GM12878 (cell line): ENCODE data around the gene NCF4. TPM values are rescaled to one million over a fixed set of nuclear protein-coding genes. Genes with fewer than 3 reads are reported as not detected.

ENCODE experiments used
- ATAC-seq: fragments of 200-7000 bp; cut with Tn5 transposase; 3 replicates; pipeline ENCODE4 v1.9.1; 2020; ENCODE audit warnings: mild to moderate bottlenecking, moderate library complexity
- BruUV-seq: library from RNA; stranded (reverse); fragments of 400-500 nt; replicated peaks from 2 replicates; lab custom pipeline; 2021; lab: Mats Ljungman, UMichigan
- CTCF ChIA-PET: fragments of 300-600 bp; sonication (Branson Sonifier 250); formaldehyde crosslinking; extraction: SDS; loops from one replicate; lab custom pipeline; 2021; ENCODE audit warnings: inconsistent platforms; lab: Yijun Ruan, JAX
- POLR2A ChIA-PET: fragments of 350-600 bp; formaldehyde crosslinking; extraction: SDS; loops from one replicate; lab custom pipeline; 2021; ENCODE audit warnings: inconsistent platforms; lab: Charles Lee
- RAD21 ChIA-PET: fragments of 300-600 bp; sonication (Branson Sonifier 250); formaldehyde crosslinking; loops from one replicate; lab custom pipeline; 2023; ENCODE audit warnings: antibody characterized with exemption; ENCODE audit not compliant: unreplicated experiment; lab: Charles Lee
- SMC1A ChIA-PET: fragments of 300-600 bp; sonication (Branson Sonifier 250); formaldehyde crosslinking; loops from one replicate; lab custom pipeline; 2023; ENCODE audit not compliant: unreplicated experiment, uncharacterized antibody; lab: Charles Lee
- DNase-seq: peaks from one replicate; pipeline ENCODE4 v3.0.0-alpha.2; 2011; ENCODE audit warnings: low read depth, low spot score
- FAIRE-seq: peaks from 3 replicates; lab custom pipeline; 2011; peaks lifted over from hg19 to GRCh38; lab: Jason Lieb, UNC
- H2AFZ ChIP-seq: 2 replicates; pipeline ENCODE4 v1.6.0; 2011; ENCODE audit warnings: low read depth, low read length, control low read depth; ENCODE audit not compliant: control insufficient read depth
- H3K27ac ChIP-seq: 2 replicates; pipeline ENCODE4 v1.5.1; 2011; ENCODE audit warnings: control low read depth; ENCODE audit not compliant: control insufficient read depth, insufficient read depth
- H3K27me3 ChIP-seq, 2 experiments: replicated peaks in 1 of 2; 2 replicates each; pipeline versions ENCODE4 v1.6.0 to v1.6.1; 2011; ENCODE audit warnings: low read length in 1 of 2; ENCODE audit not compliant: control insufficient read depth in 2 of 2, insufficient read depth in 2 of 2
- H3K36me3 ChIP-seq, 2 experiments: 2 replicates each; pipeline ENCODE4 v1.5.1; 2011; ENCODE audit warnings: low read length in 1 of 2; ENCODE audit not compliant: control insufficient read depth in 2 of 2, insufficient read depth in 2 of 2
- H3K4me1 ChIP-seq: 2 replicates; pipeline ENCODE4 v1.6.1; 2011; ENCODE audit warnings: mild to moderate bottlenecking, low read length, moderate library complexity, mixed read lengths; ENCODE audit not compliant: control insufficient read depth, insufficient read depth
- H3K4me2 ChIP-seq: 2 replicates; pipeline ENCODE4 v1.6.0; 2011; ENCODE audit warnings: control low read depth; ENCODE audit not compliant: control insufficient read depth, insufficient read depth
- H3K4me3 ChIP-seq: fragments of 200-600 bp; sonication (generic); 2 replicates; pipeline ENCODE4 v1.5.1; 2016
- H3K79me2 ChIP-seq: 2 replicates; pipeline ENCODE4 v1.6.0; 2011; ENCODE audit warnings: low read length; ENCODE audit not compliant: control insufficient read depth, insufficient read depth
- H3K9ac ChIP-seq: 2 replicates; pipeline ENCODE4 v1.8.0; 2011; ENCODE audit warnings: low read length, control low read depth, mixed read lengths; ENCODE audit not compliant: control insufficient read depth, insufficient read depth
- H3K9me3 ChIP-seq: replicated peaks from 3 replicates; pipeline ENCODE4 v1.5.1; 2011; ENCODE audit warnings: mild to moderate bottlenecking, low read length; ENCODE audit not compliant: control insufficient read depth, insufficient read depth
- H4K20me1 ChIP-seq: 2 replicates; pipeline ENCODE4 v1.6.0; 2011; ENCODE audit not compliant: control insufficient read depth, insufficient read depth
- ATF3 ChIP-seq: IDR thresholded peaks from 2 replicates; pipeline ENCODE4 v1.6.1; 2011; ENCODE audit warnings: low read depth, mild to moderate bottlenecking, low read length, moderate library complexity, borderline replicate concordance; ENCODE audit errors: extremely low read depth
- EP300 ChIP-seq, 2 experiments: fragments of 150-350 bp in 1 of 2; IDR thresholded peaks; 2 replicates each; pipeline ENCODE4 v1.6.1; 2011 to 2012; ENCODE audit warnings: low read depth in 2 of 2, low read length in 2 of 2, borderline replicate concordance in 1 of 2, improper control_type of control experiment in 1 of 2, inconsistent platforms in 1 of 2; ENCODE audit not compliant: control insufficient read depth in 1 of 2
- PAX8 ChIP-seq: fragments of 450-650 bp; IDR thresholded peaks from 2 replicates; pipeline ENCODE4 v1.6.1; 2017; ENCODE audit warnings: mild to moderate bottlenecking, moderate library complexity
- SREBF1 ChIP-seq: IDR thresholded peaks from 2 replicates; pipeline ENCODE4 v1.6.1; 2012; ENCODE audit warnings: mild to moderate bottlenecking, low read length
- SREBF2 ChIP-seq: IDR thresholded peaks from 2 replicates; pipeline ENCODE4 v1.6.1; 2012; ENCODE audit warnings: mild to moderate bottlenecking, low read length
- USF1 ChIP-seq: IDR thresholded peaks from 2 replicates; pipeline ENCODE4 v1.6.1; 2011; ENCODE audit warnings: borderline replicate concordance, low read depth, mild to moderate bottlenecking, moderate library complexity, mixed read lengths, low read length; ENCODE audit not compliant: insufficient read depth; ENCODE audit errors: extremely low read length
- ZBTB40 ChIP-seq: fragments of 450-650 bp; IDR thresholded peaks from 2 replicates; pipeline ENCODE4 v1.6.1; 2016; ENCODE audit warnings: mild to moderate bottlenecking, moderate library complexity, borderline replicate concordance
- WGBS: methylation state at CpG from one replicate; pipeline ENCODE4 v1.1.6; 2016; ENCODE audit warnings: low lambda C conversion rate; ENCODE audit not compliant: insufficient replicate concordance, insufficient coverage; ENCODE audit errors: missing lambda C conversion rate; 5-methylcytosine and 5-hydroxymethylcytosine counted together
- in situ Hi-C: fragments of 300-500 bp; cut with MboI; formaldehyde crosslinking; loops from 9 replicates; pipeline ENCODE4 v1.14.3; 2018; ENCODE audit warnings: mixed read lengths
- intact Hi-C: fragments of 100-400 bp; cut with micrococcal nuclease; formaldehyde crosslinking; loops from one replicate; pipeline ENCODE4 v1.14.2; 2022; ENCODE audit not compliant: unreplicated experiment
- polyA plus RNA-seq, 11 experiments: library from polyadenylated mRNA; depleted of rRNA in 4 of 11; unstranded in 6 of 11; stranded (reverse) in 5 of 11; fragments of >200 nt; fragmentation: Nextera tagmentation in 4 of 11; fragmentation: Illumina TruSeq in 1 of 11; extraction: Ambion mirVana in 4 of 11; extraction: Trizol in 1 of 11; gene quantifications; 1 replicate in 1 of 11; 2 replicates in 10 of 11; pipeline versions ENCODE4 v1.2.1 to v1.2.3, GENCODE V29; 2011 to 2016; ENCODE audit warnings: inconsistent platforms in 2 of 11, missing spikeins in 2 of 11, low read depth in 1 of 11
- total RNA-seq, 4 experiments: library from RNA; depleted of rRNA in 3 of 4; stranded (reverse); fragments of >200 nt in 3 of 4; fragmentation: Illumina TruSeq in 1 of 4; extraction: Trizol in 1 of 4; gene quantifications; 2 replicates each; pipeline versions ENCODE4 v1.2.1 to v1.2.3, GENCODE V29; 2013 to 2021
- TF ChIP-seq, protein P1 (sequence below): IDR thresholded peaks from 2 replicates; pipeline ENCODE4 v1.6.1; 2012; ENCODE audit warnings: mild to moderate bottlenecking, low read depth, low read length
- TF ChIP-seq, protein P2 (sequence below): IDR thresholded peaks from 2 replicates; pipeline ENCODE4 v1.6.1; 2012; ENCODE audit warnings: low read depth, low read length, improper control_type of control experiment

The NCF4 gene
- total and polyA plus RNA-seq, 10 of the 15 experiments (the other 5 are each of a cell fraction or from before 2014, with no cell fraction given) = 22.9 to 136 (median 72.5) TPM

- ChIA-PET SMC1A (no interaction called here), RAD21 (no interaction called here), CTCF (no interaction called here), POLR2A (no interaction called here)
- H4K20me1 ChIP-seq = no peaks in the 10 kb centered on the region
- no peak overlapping the region for H3K27ac ChIP-seq
- no peak overlapping the region for H3K4me2 ChIP-seq
- no peak for ATAC-seq
- BruUV-seq = no TSS peak
- no peak overlapping the region for H2AFZ ChIP-seq
- H3K4me1 ChIP-seq = no peaks in the 10 kb centered on the region
- no peaks in the 10 kb centered on the region for H3K36me3 ChIP-seq
- H3K79me2 ChIP-seq = no peaks in the 10 kb centered on the region
- no peak for DNase-seq
- in situ Hi-C loops = no loop called here
- no peak overlapping the region for H3K4me3 ChIP-seq
- H3K9ac ChIP-seq = no peak overlapping the region
- intact Hi-C loops = no loop called here
- WGBS = 14% methylated on average over 5 of the region's 5 CpGs
- H3K27me3 ChIP-seq = peaks cover 20 to 23% of the 10 kb centered on the region in 2 experiments
- no peak for FAIRE-seq
- TF ChIP-seq, protein P1, sequence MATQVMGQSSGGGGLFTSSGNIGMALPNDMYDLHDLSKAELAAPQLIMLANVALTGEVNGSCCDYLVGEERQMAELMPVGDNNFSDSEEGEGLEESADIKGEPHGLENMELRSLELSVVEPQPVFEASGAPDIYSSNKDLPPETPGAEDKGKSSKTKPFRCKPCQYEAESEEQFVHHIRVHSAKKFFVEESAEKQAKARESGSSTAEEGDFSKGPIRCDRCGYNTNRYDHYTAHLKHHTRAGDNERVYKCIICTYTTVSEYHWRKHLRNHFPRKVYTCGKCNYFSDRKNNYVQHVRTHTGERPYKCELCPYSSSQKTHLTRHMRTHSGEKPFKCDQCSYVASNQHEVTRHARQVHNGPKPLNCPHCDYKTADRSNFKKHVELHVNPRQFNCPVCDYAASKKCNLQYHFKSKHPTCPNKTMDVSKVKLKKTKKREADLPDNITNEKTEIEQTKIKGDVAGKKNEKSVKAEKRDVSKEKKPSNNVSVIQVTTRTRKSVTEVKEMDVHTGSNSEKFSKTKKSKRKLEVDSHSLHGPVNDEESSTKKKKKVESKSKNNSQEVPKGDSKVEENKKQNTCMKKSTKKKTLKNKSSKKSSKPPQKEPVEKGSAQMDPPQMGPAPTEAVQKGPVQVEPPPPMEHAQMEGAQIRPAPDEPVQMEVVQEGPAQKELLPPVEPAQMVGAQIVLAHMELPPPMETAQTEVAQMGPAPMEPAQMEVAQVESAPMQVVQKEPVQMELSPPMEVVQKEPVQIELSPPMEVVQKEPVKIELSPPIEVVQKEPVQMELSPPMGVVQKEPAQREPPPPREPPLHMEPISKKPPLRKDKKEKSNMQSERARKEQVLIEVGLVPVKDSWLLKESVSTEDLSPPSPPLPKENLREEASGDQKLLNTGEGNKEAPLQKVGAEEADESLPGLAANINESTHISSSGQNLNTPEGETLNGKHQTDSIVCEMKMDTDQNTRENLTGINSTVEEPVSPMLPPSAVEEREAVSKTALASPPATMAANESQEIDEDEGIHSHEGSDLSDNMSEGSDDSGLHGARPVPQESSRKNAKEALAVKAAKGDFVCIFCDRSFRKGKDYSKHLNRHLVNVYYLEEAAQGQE = no peak
- no peak for TF ChIP-seq ATF3
- TF ChIP-seq USF1 = no peak
- TF ChIP-seq, protein P2, sequence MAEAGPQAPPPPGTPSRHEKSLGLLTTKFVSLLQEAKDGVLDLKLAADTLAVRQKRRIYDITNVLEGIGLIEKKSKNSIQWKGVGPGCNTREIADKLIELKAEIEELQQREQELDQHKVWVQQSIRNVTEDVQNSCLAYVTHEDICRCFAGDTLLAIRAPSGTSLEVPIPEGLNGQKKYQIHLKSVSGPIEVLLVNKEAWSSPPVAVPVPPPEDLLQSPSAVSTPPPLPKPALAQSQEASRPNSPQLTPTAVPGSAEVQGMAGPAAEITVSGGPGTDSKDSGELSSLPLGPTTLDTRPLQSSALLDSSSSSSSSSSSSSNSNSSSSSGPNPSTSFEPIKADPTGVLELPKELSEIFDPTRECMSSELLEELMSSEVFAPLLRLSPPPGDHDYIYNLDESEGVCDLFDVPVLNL = no peak
- no peak for TF ChIP-seq SREBF1
- no peak for TF ChIP-seq ZBTB40
- no peak for TF ChIP-seq PAX8
- TF ChIP-seq SREBF2 = no peak
- no peak for TF ChIP-seq EP300 (IDR thresholded peaks at IDR 0.05; ENCODE audit: borderline replicate concordance in 1 of 2, control insufficient read depth in 1 of 2, low read depth in 2 of 2, low read length in 2 of 2)
- no peaks in the 10 kb centered on the region for H3K9me3 ChIP-seq
Observed at GRCh38 chr22:36817525-36817848, 43.3 kb upstream of the NCF4 start.
